ENCODE measurements around the gene APBB3. TPM values are rescaled to one million over a fixed set of nuclear protein-coding genes. Genes with fewer than 3 reads are reported as not detected.
A peak's percentile ranks its signal among the peaks of the same experiment; 100 is the strongest.

Gene APBB3
- polyA plus RNA-seq, 1 donor from 2014 or later = 131 TPM

- Histone ChIP-seq H3K27me3 (ENCODE audit: insufficient read depth, low read depth, low read length) (no peaks in the 10 kb centered on the region), H3K27ac (ENCODE audit: low read length) (no peak overlapping the region), H3K9ac (ENCODE audit: low read length) (peak overlapping the region; percentile 98), H3K9me2 (ENCODE audit: insufficient read depth, low read length) (no peaks in the 10 kb centered on the region), H2AFZ (ENCODE audit: low read depth, low read length) (no peak overlapping the region), H3F3A (ENCODE audit: insufficient read depth, low read length, poor library complexity, severe bottlenecking) (no peaks in the 10 kb centered on the region), H3K36me3 (ENCODE audit: insufficient read depth, low read length) (no peaks in the 10 kb centered on the region), H3K79me2 (replicated peaks; ENCODE audit: insufficient read depth, low read length) (peaks cover 14% of the 10 kb centered on the region), H3K4me2 (ENCODE audit: low read length) (peak overlapping the region; percentile 82), H4K20me1 (ENCODE audit: insufficient read depth) (no peaks in the 10 kb centered on the region), H3K4me3 (ENCODE audit: low read length) (peak overlapping the region; percentile 99), H3K9me3 (ENCODE audit: low read length) (no peaks in the 10 kb centered on the region)
- TF ChIP-seq EP300 (conservative IDR thresholded peaks at IDR 0.05; ENCODE audit: poor library complexity, severe bottlenecking) = no peak
- TF ChIP-seq EZH2 (IDR thresholded peaks at IDR 0.05; ENCODE audit: borderline replicate concordance, insufficient read depth, low read length, poor library complexity, severe bottlenecking) = no peak
- TF ChIP-seq RAD21 (conservative IDR thresholded peaks at IDR 0.05) = no peak
- TF ChIP-seq POLR2AphosphoS5 (IDR thresholded peaks at IDR 0.05) = no peak
- no peak for TF ChIP-seq MXI1 (conservative IDR thresholded peaks at IDR 0.05; ENCODE audit: poor library complexity, severe bottlenecking)
- no peak for TF ChIP-seq SMC3 (conservative IDR thresholded peaks at IDR 0.05; ENCODE audit: poor library complexity)
- TF ChIP-seq CTCF (IDR thresholded peaks at IDR 0.05; ENCODE audit: poor library complexity, severe bottlenecking) = no peak
- no peak for TF ChIP-seq TAF1 (IDR thresholded peaks at IDR 0.05; ENCODE audit: low read depth)
- no peak for TF ChIP-seq REST (IDR thresholded peaks at IDR 0.05; ENCODE audit: borderline replicate concordance)
Measured at GRCh38 chr5:140565780-140566095, 1.3 kb upstream of the APBB3 start.

- Histone ChIP-seq H3K27me3 (ENCODE audit: insufficient read depth, low read depth, low read length) (no peaks in the 10 kb centered on the region), H2AFZ (ENCODE audit: low read depth, low read length) (peak overlapping the region; percentile 81), H3K4me3 (ENCODE audit: low read length) (peak overlapping the region; percentile 99), H3K9ac (ENCODE audit: low read length) (peak overlapping the region; percentile 98), H3K79me2 (replicated peaks; ENCODE audit: insufficient read depth, low read length) (peaks cover 14% of the 10 kb centered on the region), H3K4me2 (ENCODE audit: low read length) (peak overlapping the region; percentile 82), H3K9me2 (ENCODE audit: insufficient read depth, low read length) (no peaks in the 10 kb centered on the region), H4K20me1 (ENCODE audit: insufficient read depth) (no peaks in the 10 kb centered on the region), H3F3A (ENCODE audit: insufficient read depth, low read length, poor library complexity, severe bottlenecking) (no peaks in the 10 kb centered on the region), H3K9me3 (ENCODE audit: low read length) (no peaks in the 10 kb centered on the region), H3K27ac (ENCODE audit: low read length) (peak overlapping the region; percentile 92), H3K36me3 (ENCODE audit: insufficient read depth, low read length) (no peaks in the 10 kb centered on the region)
- TF ChIP-seq MXI1 (conservative IDR thresholded peaks at IDR 0.05; ENCODE audit: poor library complexity, severe bottlenecking) (no peak), REST (IDR thresholded peaks at IDR 0.05; ENCODE audit: borderline replicate concordance) (no peak), RAD21 (conservative IDR thresholded peaks at IDR 0.05) (no peak), SMC3 (conservative IDR thresholded peaks at IDR 0.05; ENCODE audit: poor library complexity) (no peak), EZH2 (IDR thresholded peaks at IDR 0.05; ENCODE audit: borderline replicate concordance, insufficient read depth, low read length, poor library complexity, severe bottlenecking) (no peak), POLR2AphosphoS5 (IDR thresholded peaks at IDR 0.05) (no peak), CTCF (IDR thresholded peaks at IDR 0.05; ENCODE audit: poor library complexity, severe bottlenecking) (no peak), TAF1 (IDR thresholded peaks at IDR 0.05; ENCODE audit: low read depth) (no peak), EP300 (conservative IDR thresholded peaks at IDR 0.05; ENCODE audit: poor library complexity, severe bottlenecking) (no peak)
Measured at GRCh38 chr5:140565024-140565779, 804 bp upstream of the APBB3 start.

All from neural cell (in vitro differentiated cells).